NCI-H2196 treated with DMSO at 0.1 percent for 48 hours (cell line): ENCODE results near the gene NOS1AP.
"Not testable (repeated sequence)": the region's sequence is repeated elsewhere in the genome, so short reads cannot be mapped to it uniquely, and the experiment has no call there.

Source experiments
- DNase-seq: peaks from one replicate; lab custom pipeline; 2025; ENCODE audit not compliant: unreplicated experiment; lab: John Stamatoyannopoulos, UW

Gene NOS1AP

DNA sequence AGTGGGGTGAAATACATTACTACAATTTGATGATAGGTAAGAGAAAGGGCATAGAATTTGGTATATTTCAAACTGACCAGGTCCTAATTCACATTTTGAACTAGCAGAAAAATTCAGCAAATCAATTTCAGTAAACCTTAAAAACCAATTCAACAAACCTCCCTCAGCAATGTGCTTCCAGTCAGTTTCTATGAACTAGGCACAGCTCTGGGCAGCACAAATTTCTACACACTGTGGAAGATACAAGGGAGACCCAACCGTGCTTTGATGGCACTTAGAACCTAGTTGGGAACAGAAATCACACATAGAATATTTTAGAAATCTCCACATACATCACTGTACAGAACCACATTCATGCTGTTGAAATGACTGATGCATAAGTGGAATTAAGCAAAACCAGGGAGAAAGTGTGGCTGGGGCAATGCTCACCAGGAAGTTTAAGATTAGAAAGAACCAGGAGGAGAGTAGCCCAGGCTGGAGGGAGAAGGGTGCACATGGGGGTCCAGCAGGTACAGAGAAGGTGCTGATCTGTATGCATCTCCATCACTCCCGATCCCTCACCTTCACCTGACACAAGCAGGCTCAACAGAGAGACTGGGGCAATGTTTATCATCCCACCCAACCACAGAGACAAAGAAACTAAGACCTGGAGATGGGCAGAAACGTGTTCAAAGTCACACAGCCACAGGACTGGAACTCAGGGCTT is 326.9 kb downstream of the NOS1AP start:
- DNase-seq = no peak

GRCh38 chr1:162397039-162397448 is 327.6 kb downstream of the NOS1AP start:
- DNase-seq = no peak

GRCh38 chr1:162397943-162398560 is 328.6 kb downstream of the NOS1AP start:
- no peak for DNase-seq

GRCh38 chr1:162398999-162399580 is 329.6 kb downstream of the NOS1AP start:
- DNase-seq = no peak

DNA sequence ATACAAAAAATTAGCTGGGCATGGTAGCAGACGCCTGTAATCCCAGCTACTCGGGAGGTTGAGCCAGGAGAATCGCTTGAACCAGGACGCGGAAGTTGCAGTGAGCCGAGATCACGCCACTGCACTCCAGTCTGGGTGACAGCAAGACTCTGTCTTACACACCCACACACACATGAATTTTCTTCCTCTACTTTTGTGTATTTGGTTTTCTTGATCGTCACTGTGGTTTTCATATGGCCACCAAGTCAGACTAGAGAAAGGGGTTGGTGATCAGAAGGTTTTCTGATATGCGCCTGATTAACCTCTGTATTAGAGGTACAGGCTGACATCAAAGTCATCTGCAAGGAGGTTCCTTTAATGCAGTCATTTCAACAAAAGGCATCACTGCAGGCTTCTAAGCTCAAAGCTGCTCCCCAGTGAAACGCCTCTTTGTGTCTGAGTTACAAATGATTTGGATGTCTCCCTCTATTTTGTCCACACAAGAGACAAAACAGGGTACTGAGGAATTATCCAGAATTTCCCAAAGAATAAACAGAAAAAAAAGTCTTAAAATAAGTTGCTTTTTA is 331.4 kb downstream of the NOS1AP start:
- no peak for DNase-seq

GRCh38 chr1:162404550-162405160 is 335.2 kb downstream of the NOS1AP start:
- DNase-seq = no peak

GRCh38 chr1:162405800-162406199 is 336.3 kb downstream of the NOS1AP start:
- no peak for DNase-seq

- no peak for DNase-seq
Measured at GRCh38 chr1:162406811-162407210, 337.3 kb downstream of the NOS1AP start.

GRCh38 chr1:162407539-162407938 is 338.0 kb downstream of the NOS1AP start:
- DNase-seq = no peak

- no peak for DNase-seq
Measured at GRCh38 chr1:162412002-162412401, 342.5 kb downstream of the NOS1AP start, which contains the start of gene SH2D1B. SH2D1B (minus strand) TSS chr1:162412136; CDS start chr1:162412016, 120 bp downstream.

GRCh38 chr1:162416215-162416614 is 346.7 kb downstream of the NOS1AP start:
- DNase-seq = no peak

- no peak for DNase-seq
Measured at GRCh38 chr1:162416909-162417308, 347.4 kb downstream of the NOS1AP start.

DNA sequence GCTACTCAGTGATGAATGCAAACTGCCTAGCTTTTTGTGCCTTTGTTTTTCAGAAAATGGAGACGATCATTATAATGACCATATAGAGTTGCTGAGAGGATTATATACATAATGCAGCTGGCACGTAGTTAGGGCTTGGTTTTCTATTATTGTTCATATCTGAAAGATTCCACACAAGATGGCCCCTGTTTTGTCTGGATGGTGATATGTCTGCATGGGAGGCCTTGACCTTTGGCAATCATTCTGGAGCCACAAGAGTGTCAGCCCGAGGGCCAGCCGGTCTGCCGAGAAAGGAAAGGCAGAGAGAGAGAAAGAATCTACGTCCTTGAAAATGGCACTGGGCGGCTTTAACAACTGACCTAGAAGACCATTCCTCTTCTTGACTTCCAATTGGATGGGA is 348.2 kb downstream of the NOS1AP start:
- no peak for DNase-seq

DNA sequence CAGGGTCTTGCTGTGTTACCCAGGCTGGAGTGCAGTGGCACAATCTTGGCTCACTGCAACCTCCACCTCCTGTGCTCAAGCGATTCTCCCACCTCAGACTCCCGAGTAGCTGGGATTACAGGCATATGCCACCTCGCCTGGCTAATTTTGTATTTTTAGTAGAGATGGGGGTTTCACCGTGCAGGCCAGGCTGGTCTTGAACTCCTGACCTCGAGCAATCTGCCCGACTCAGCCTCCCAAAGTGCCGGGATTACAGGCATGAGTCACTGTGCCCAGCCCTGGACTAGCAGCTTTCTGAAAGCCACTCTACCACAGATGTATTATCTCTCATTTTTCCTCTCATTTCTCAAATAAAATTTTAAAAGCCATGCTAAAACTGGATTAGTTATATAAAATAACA is 349.1 kb downstream of the NOS1AP start:
- DNase-seq = not testable (repeated sequence)

GRCh38 chr1:162419450-162419931 is 350.0 kb downstream of the NOS1AP start:
- DNase-seq = not testable (repeated sequence)
